ENCODE data around the gene DLGAP1.

The DLGAP1 gene

DNA sequence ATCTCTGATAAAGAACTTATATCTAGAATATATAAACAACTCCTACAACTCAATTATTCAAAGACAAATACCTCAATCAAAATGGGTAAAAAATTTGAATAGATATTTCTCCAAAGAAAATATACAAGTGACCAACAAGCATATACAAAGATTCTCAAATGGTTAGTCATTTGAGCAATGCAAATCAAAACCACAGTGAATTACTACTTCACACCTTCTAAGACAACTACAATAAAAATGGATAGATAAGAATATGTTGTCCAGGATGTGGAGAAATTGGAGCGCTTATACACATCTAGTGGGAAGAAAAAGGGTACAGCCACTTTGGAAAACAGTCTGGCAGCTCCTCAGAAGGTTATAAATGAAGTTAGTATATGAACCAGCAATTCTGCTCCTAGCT, 672.2 kb downstream of the DLGAP1 start:
- TF ChIP-seq, protein P1, sequence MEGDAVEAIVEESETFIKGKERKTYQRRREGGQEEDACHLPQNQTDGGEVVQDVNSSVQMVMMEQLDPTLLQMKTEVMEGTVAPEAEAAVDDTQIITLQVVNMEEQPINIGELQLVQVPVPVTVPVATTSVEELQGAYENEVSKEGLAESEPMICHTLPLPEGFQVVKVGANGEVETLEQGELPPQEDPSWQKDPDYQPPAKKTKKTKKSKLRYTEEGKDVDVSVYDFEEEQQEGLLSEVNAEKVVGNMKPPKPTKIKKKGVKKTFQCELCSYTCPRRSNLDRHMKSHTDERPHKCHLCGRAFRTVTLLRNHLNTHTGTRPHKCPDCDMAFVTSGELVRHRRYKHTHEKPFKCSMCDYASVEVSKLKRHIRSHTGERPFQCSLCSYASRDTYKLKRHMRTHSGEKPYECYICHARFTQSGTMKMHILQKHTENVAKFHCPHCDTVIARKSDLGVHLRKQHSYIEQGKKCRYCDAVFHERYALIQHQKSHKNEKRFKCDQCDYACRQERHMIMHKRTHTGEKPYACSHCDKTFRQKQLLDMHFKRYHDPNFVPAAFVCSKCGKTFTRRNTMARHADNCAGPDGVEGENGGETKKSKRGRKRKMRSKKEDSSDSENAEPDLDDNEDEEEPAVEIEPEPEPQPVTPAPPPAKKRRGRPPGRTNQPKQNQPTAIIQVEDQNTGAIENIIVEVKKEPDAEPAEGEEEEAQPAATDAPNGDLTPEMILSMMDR (conservative IDR thresholded peaks at IDR 0.05; ENCODE audit: control insufficient read depth, insufficient read depth, low read depth, low read length): no peak
- DNase-seq (ENCODE audit: low read depth): peak; percentile 20
- no peak overlapping the region for H3K4me3 ChIP-seq (ENCODE audit: control insufficient read depth, low read depth, low read length)

DNA sequence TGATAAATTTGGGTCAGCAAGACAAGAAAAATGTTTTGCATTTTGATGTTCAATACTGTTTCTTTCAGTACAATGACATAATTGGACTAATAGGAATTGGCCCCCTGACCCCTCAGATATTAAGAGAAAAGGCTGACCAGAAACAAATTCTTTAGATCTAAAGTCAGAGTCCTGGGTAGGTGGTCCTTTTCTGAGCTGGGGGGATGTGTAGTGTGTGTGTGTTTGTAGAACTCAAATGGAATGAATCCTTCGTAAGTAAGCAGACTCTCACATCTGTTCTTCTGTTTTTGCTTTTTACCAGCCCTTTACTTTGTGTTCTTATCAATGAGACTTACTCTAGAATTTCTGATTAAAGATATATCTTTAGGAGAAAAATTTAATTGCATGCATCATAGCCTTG, 677.4 kb downstream of the DLGAP1 start:
- TF ChIP-seq, protein P1 (conservative IDR thresholded peaks at IDR 0.05; ENCODE audit: control insufficient read depth, insufficient read depth, low read depth, low read length): no peak
- no peak for DNase-seq (ENCODE audit: low read depth)
- no peak overlapping the region for H3K4me3 ChIP-seq (ENCODE audit: control insufficient read depth, low read depth, low read length)

DNA sequence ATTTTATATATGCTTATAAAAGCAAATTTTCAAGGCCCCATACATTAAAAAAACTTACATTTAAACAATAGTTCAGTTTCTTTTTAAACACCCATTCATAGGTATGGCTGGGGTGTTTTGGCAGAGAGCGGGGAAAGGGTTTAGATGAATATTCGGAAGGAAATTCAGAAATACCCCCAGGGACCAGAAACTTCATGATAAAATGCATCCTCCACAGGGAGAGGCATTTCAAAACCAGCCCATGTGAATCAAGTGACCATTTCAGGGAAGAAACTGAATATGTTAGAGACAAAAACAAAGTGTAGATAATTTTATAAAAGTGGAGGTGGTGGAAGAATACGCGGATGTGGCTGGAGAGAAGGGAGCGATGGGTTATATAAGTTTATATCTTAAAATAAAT, 678.0 kb downstream of the DLGAP1 start:
- TF ChIP-seq, protein P1 (conservative IDR thresholded peaks at IDR 0.05; ENCODE audit: control insufficient read depth, insufficient read depth, low read depth, low read length): no peak
- H3K4me3 ChIP-seq (ENCODE audit: control insufficient read depth, low read depth, low read length): no peak overlapping the region
- no peak for DNase-seq (ENCODE audit: low read depth)

DNA sequence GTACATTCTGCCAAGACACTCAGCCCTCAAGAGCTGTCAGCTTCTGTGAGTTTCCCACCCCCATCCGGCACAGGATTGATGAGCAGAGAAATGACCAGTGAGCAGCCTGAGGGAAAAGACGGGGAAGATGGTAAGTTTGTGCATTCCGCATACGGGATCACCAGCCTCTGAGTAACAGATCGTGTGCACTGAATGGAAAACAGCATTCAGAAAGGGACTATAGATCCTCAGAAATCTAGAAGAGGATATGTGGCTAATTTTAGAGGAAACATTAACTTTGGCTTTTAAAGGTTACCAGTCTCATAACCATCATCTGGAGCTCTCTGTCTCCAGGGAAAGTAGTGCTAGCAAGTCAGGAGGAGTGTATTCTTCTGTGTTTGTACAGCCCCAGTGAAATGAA, 679.1 kb downstream of the DLGAP1 start:
- no peak for DNase-seq (ENCODE audit: low read depth)
- no peak overlapping the region for H3K4me3 ChIP-seq (ENCODE audit: control insufficient read depth, low read depth, low read length)
- TF ChIP-seq, protein P1 (conservative IDR thresholded peaks at IDR 0.05; ENCODE audit: control insufficient read depth, insufficient read depth, low read depth, low read length): no peak

DNA sequence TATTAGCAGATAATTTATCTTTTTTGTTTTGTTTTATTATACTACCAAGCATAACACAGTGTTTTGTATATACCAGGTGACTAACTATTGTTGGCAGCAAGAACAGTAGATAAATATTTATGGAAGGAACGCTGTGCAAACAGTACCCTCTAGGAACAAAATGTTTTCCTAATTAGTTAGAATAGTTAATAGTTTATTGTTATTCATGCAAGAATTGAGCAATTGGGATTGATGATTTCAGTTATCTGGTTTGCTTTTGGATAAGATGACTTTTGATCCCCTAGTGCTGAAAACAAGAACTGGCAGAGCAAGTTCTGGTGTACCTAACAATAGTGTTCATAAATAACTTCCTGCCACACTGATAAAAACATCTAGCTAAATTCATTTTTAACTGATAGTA, 681.8 kb downstream of the DLGAP1 start:
- H3K4me3 ChIP-seq (ENCODE audit: control insufficient read depth, low read depth, low read length): no peak overlapping the region
- DNase-seq (ENCODE audit: low read depth): peak; percentile 77
- TF ChIP-seq, protein P1 (conservative IDR thresholded peaks at IDR 0.05; ENCODE audit: control insufficient read depth, insufficient read depth, low read depth, low read length): peak; percentile 33

DNA sequence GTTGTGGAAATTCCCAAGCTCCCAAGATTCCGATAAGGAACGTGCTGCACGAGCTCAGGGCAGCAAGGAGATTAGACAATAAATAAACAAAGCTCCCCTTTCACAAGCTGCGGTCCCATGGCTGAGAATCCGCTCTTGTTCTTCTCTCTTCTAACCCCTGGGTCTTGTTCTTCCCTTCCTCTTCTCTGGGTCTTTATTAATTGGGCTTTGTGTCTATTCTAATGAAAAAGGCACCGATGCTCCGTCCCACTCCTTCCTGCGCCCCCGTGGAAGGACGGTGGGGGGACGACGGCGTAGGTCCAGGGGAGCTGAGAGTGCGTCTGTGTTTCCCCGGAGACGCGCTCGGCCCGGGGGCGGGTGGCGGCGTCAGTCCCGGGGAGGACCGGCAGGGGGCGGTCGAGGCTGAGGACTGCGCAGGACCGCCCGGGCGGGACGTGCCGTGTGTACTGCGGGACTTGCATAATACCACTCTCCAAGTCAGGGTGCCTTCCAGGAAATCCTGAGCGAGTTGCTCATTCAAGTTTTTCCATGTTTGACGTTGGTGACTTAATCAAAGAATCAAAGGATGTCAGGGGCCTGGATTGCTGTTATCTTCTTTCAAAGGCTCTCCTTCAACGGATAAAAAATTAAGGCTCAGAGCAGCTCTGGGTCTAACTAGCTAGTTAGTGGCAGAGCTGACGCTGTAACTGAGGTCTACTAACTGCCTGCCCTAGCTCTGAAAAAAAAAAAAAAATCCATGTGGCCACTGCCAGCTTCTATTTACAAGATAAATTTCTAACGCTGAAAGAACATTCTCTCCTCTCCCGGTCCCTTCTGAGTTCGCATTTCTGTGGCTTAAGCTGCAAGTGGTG, 683.8 kb downstream of the DLGAP1 start:
- H3K4me3 ChIP-seq (ENCODE audit: control insufficient read depth, low read depth, low read length): peak overlapping the region; percentile 35
- TF ChIP-seq, protein P1 (conservative IDR thresholded peaks at IDR 0.05; ENCODE audit: control insufficient read depth, insufficient read depth, low read depth, low read length): peak; percentile 59
- DNase-seq (ENCODE audit: low read depth): peak; percentile 97
